Peyer's patch (tissue), 4 donors: ENCODE data around the gene LEKR1. TPM values are rescaled to one million over a fixed set of nuclear protein-coding genes. Genes with fewer than 3 reads are reported as not detected.

Experiments
- DNase-seq, 3 donors: peaks; one replicate each; pipeline ENCODE4 v3.0.0-alpha.2; 2017 to 2019
- H3K27ac ChIP-seq, 4 donors: fragments of 200-600 bp; sonication (generic); one replicate each; pipeline ENCODE4 v1.5.1; 2016 to 2019
- H3K27me3 ChIP-seq, 2 donors: fragments of 200-600 bp; sonication (generic); one replicate each; pipeline ENCODE4 v1.5.1; 2019
- H3K36me3 ChIP-seq, 3 donors: fragments of 200-600 bp; sonication (generic); one replicate each; pipeline ENCODE4 v1.5.1; 2016 to 2019
- H3K4me1 ChIP-seq, 4 donors: fragments of 200-600 bp; sonication (generic); one replicate each; pipeline ENCODE4 v1.5.1; 2016 to 2019
- H3K4me3 ChIP-seq, 4 donors: fragments of 200-600 bp; sonication (generic); 1 replicate in 3 of 4; 2 replicates in 1 of 4; pipeline ENCODE4 v1.5.1; 2016 to 2019; ENCODE audit warnings: mild to moderate bottlenecking in 1 of 4
- H3K9me3 ChIP-seq, 4 donors: fragments of 200-600 bp; sonication (generic); one replicate each; pipeline ENCODE4 v1.5.1; 2016 to 2019; ENCODE audit warnings: mild to moderate bottlenecking in 1 of 4
- POLR2A ChIP-seq, 2 donors: fragments of 450-650 bp; IDR thresholded peaks; one replicate each; pipeline ENCODE4 v1.5.1; 2017; ENCODE audit warnings: antibody characterized with exemption in 2 of 2, mild to moderate bottlenecking in 2 of 2, moderate library complexity in 2 of 2
- total RNA-seq, 4 donors: library from RNA; depleted of rRNA; stranded (reverse); fragments of >200 nt; gene quantifications; one replicate each; pipeline ENCODE4 v1.1.0, GENCODE V29; 2016
- TF ChIP-seq, protein P1 (sequence below), 6 experiments: fragments of 450-650 bp in 4 of 6; fragments of 200-600 bp in 2 of 6; sonication (generic) in 1 of 6; IDR thresholded peaks; one replicate each; pipeline ENCODE4 v1.5.1; 2017 to 2019; ENCODE audit warnings: antibody characterized with exemption in 6 of 6, mild to moderate bottlenecking in 3 of 6, moderate library complexity in 1 of 6

LEKR1 gene
- total RNA-seq, 4 donors from 2014 or later, result 0.85 to 9.1 (median 0.94) TPM; not detected in 1

DNA sequence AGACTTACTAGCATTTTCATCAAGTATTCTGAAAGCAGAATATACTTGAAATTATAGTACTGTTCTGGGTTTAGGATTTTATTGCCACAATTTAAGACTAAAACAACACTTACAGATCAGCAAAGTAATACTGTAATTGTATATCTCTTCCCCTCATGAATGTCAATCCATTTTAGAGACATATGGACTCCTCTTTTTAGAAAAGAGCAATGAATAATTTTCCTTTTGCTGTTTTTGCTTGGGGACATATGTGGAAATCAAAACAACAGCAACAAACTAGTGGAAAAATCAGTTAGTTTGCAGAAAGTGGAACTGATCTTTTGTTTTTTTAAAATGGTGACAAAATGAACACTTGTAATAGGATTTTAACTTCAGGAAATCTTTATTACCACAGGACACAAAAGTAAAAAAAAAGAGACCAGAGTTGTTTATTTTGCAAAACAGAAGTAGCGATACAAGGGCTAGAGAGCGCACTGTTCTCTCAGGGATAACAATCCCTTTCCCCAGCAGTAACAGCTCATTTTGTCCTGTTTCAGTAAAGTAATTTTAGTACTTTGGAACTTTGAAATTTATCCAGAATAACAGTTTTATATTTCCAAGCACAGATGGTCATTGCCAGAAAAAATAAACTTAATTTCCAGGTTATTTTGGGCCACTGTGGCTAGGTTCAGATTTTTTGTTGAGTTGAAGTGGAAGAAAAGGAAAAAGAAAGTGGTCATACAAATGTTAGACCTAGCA, 17.1 kb downstream of the LEKR1 start:
- no peak overlapping the region for H3K4me3 ChIP-seq
- H3K27me3 ChIP-seq, result no peaks in the 10 kb centered on the region
- DNase-seq, result no peak
- H3K36me3 ChIP-seq, result no peaks in the 10 kb centered on the region
- H3K4me1 ChIP-seq, result no peaks in the 10 kb centered on the region
- no peak overlapping the region for H3K27ac ChIP-seq
- no peaks in the 10 kb centered on the region for H3K9me3 ChIP-seq
- no peak for TF ChIP-seq POLR2A (IDR thresholded peaks at IDR 0.05)
- TF ChIP-seq, protein P1, sequence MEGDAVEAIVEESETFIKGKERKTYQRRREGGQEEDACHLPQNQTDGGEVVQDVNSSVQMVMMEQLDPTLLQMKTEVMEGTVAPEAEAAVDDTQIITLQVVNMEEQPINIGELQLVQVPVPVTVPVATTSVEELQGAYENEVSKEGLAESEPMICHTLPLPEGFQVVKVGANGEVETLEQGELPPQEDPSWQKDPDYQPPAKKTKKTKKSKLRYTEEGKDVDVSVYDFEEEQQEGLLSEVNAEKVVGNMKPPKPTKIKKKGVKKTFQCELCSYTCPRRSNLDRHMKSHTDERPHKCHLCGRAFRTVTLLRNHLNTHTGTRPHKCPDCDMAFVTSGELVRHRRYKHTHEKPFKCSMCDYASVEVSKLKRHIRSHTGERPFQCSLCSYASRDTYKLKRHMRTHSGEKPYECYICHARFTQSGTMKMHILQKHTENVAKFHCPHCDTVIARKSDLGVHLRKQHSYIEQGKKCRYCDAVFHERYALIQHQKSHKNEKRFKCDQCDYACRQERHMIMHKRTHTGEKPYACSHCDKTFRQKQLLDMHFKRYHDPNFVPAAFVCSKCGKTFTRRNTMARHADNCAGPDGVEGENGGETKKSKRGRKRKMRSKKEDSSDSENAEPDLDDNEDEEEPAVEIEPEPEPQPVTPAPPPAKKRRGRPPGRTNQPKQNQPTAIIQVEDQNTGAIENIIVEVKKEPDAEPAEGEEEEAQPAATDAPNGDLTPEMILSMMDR (IDR thresholded peaks at IDR 0.05), result no peak

DNA sequence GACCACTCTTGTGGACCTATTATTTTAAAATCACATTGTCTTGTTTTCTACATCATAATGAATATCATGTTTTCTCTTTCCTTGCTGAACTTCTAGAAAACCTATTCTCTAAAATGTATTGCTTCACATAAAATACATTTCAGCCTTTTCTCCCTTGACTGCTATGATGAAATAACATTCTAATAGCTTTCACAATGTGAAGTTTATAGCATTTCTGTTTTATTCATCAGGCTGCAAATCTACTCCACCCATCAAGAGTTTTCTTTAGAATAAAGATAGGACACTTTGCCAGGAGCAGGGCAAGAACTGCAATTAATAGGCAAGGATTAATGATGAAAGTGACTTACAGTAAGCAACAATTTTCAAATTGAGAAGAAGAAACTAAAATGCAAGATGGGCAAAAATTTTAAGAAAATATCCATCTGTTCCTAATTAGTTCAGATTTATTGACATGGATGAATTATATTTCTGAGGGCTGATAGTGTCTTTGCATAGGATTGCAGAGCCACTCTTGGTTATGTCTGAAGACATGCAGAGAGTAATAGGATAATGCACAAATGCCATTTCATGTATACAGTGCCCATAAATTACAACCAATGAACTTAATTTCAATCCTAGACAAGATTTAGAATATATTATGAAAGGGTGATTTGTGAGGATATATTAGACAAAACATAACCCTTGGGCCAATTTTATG, 21.7 kb downstream of the LEKR1 start:
- Histone ChIP-seq H3K27me3 (no peaks in the 10 kb centered on the region), H3K36me3 (no peaks in the 10 kb centered on the region), H3K9me3 (no peaks in the 10 kb centered on the region), H3K4me1 (no peaks in the 10 kb centered on the region), H3K4me3 (no peak overlapping the region), H3K27ac (no peak overlapping the region)
- TF ChIP-seq, protein P1 (IDR thresholded peaks at IDR 0.05), result no peak
- no peak for TF ChIP-seq POLR2A (IDR thresholded peaks at IDR 0.05)
- no peak for DNase-seq

DNA sequence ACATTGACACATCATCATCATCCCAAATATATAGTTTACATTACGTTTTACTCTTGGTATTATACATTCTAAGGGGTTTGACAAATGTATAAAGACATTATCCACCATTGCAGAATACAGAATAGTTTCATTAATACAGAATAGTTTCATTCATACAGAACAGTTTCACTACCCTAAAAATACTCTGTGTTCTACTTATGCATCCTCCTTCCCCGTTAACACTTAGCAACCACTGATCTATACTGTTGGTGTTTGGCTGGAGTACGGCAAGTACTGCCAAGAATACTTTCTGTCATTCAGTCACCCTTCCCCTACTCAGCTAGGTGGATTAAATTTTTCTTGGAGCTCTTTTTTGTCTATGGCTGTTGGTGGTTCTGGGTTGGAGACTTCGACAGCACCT, 33.4 kb downstream of the LEKR1 start:
- DNase-seq, result no peak
- Histone ChIP-seq H3K36me3 (no peaks in the 10 kb centered on the region), H3K27me3 (no peaks in the 10 kb centered on the region), H3K4me1 (no peaks in the 10 kb centered on the region), H3K27ac (no peak overlapping the region), H3K9me3 (no peaks in the 10 kb centered on the region), H3K4me3 (no peak overlapping the region)
- TF ChIP-seq POLR2A (IDR thresholded peaks at IDR 0.05), result no peak
- TF ChIP-seq, protein P1 (IDR thresholded peaks at IDR 0.05), result no peak

DNA sequence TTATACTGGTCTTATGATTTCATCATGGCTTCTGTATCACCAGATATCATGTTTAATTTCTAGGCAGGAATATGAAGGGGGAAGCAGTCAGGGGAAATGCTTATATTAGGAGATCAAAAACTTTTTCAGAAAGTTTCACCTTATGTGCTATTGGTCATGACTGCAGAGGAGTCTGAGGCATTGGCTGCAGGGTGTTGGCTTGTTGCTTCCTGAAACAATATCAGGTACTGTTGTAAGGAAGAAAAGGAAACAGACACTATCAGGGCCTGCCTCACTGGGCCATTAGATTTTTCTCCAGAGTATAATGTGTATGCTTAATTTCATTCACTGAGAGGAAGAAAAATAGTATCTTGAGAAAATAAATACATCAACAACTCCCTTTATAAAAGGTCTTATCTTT, 34.7 kb downstream of the LEKR1 start:
- TF ChIP-seq, protein P1 (IDR thresholded peaks at IDR 0.05), result no peak
- TF ChIP-seq POLR2A (IDR thresholded peaks at IDR 0.05), result no peak

DNA sequence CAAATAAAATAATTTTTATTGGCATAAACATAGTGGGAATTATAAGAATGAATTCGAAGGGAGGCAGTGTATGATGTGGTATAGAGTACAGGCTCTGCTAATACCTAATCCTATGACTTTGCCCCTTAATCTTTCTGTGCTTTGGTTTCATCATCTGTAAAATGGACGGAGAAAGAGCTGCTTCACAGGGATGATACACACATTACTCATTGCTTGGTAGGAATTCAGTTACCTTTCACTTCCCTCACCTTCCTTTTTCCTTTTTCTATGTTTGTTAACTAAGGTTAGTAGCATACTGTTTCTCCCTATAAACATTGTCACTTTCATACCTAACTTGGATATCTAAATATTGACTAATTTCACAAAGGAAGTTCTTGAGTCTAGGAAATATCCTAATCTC, 36.2 kb downstream of the LEKR1 start:
- no peak overlapping the region for H3K4me3 ChIP-seq
- no peak for DNase-seq
- TF ChIP-seq, protein P1 (IDR thresholded peaks at IDR 0.05), result no peak
- TF ChIP-seq POLR2A (IDR thresholded peaks at IDR 0.05), result no peak

More for the DNA sequence above, 34.7 kb downstream of the LEKR1 start:
- no peaks in the 10 kb centered on the region for H3K27me3 ChIP-seq
- no peaks in the 10 kb centered on the region for H3K4me1 ChIP-seq
- no peak overlapping the region for H3K27ac ChIP-seq
- H3K9me3 ChIP-seq, result no peaks in the 10 kb centered on the region
- no peak for DNase-seq
- no peaks in the 10 kb centered on the region for H3K36me3 ChIP-seq
- no peak overlapping the region for H3K4me3 ChIP-seq

More for the DNA sequence above, 36.2 kb downstream of the LEKR1 start:
- Histone ChIP-seq H3K27me3 (no peaks in the 10 kb centered on the region), H3K36me3 (no peaks in the 10 kb centered on the region), H3K9me3 (no peaks in the 10 kb centered on the region), H3K4me1 (no peaks in the 10 kb centered on the region), H3K27ac (no peak overlapping the region)
